GM18511 (cell line): ENCODE results near the gene TSPEAR.
"Not testable (repeated sequence)": the region's sequence is repeated elsewhere in the genome, so short reads cannot be mapped to it uniquely, and the experiment has no call there.

ENCODE experiments used
- ATAC-seq: cut with Tn5 transposase; IDR thresholded peaks from one replicate; pipeline ENCODE4 v1.9.1; 2021; ENCODE audit warnings: mild to moderate bottlenecking, moderate library complexity; ENCODE audit not compliant: unreplicated experiment

TSPEAR gene

DNA sequence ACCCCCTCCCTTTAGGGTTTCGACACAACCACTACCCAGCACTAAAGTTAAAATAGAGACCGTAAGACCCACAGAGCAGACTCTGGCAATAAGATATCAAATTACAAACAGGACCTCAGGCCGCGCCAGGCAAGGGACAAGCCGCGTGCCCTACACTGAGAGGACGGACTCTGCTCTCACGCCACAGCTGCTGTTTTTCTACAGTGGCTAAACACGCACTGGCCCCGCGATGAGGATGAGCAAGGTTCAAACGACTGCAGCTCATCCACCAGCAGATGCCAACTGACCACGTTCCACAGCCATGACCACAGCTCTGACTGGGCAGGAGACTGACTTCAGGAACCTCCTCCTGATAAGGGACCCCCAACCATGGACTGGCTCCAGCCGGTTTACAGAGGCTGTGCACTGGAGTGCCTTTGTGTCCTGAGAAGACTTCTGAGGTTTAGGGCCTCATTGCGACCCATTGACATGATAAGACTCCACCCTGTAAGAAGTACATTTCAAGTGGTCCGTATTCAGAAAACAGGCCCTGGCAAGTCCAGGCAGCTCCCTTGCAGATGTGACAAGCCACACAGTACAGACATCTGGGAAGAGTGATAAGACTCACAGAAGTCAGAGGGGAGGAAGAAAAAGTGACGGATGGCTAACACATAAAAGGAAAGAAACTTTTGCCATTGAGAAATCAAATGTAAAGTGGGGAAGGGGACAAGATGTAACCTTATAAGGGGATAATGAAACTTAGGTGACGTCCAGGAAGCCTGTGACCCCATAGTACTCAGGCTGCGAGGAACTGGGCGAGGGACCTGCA, 117.6 kb downstream of the TSPEAR start:
- ATAC-seq: no peak

GRCh38 chr21:44592446-44593311, 118.7 kb downstream of the TSPEAR start, which contains the start of gene KRTAP10-6:
Gene KRTAP10-6, minus strand, starts transcription at chr21:44592505. Its CDS starts 21 bp downstream, at chr21:44592484.
- no peak for ATAC-seq

DNA sequence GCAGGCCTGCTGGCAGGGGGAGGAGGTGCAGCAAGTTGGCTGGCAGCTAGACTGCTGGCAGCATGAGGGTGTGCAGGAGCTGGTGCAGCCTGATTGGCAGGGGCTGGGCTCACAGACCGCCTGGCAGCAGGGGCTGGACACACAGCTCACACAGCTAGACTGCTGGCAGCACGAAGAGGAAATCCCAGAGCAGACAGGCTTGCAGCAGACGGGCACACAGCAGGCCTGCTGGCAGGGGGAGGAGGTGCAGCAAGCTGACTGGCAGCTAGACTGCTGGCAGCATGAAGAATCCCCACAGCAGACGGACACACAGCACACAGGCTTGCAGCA, 119.6 kb downstream of the TSPEAR start:
- ATAC-seq: not testable (repeated sequence)

DNA sequence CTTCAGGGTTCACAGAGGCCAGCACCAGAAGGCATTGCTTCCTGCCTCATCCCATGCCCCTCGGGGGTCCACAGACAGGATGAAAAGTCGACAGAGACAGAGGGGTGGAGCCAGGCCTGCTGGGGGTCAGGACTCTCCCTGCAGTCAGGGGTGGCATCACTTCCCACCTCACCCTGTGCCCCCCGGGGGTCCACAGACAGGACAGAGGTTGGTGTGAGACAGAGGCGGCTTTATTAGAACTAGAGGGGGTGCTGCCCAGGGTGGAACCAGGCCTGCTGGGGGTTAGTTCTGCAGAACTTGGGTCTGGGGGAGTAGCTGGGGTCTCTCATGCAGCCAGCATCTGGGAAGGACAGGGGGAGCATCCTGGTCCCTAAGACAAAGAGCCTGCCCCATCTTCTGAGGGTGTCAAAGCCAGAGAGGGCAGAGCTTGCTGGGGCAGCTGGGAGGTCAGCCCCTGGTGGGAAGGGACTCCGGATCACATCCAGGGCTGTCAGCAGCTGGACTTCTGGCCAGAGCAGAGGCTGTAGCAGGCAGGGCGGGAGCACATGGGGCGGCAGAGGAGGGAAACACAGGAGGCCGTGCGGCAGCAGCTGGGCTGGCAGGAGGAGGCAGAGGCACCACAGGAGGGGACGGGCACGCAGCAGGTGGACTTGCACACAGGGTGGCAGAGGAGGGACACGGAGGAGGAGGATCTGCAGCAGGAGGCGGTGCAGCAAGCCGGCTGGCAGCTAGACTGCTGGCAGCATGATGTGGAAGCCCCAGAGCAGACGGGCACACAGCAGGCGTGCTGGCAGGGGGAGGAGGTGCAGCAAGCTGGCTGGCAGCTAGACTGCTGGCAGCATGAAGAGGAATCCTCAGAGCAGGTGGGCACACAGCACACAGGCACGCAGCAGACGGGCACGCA, 120.2 kb downstream of the TSPEAR start:
- ATAC-seq: not testable (repeated sequence)

DNA sequence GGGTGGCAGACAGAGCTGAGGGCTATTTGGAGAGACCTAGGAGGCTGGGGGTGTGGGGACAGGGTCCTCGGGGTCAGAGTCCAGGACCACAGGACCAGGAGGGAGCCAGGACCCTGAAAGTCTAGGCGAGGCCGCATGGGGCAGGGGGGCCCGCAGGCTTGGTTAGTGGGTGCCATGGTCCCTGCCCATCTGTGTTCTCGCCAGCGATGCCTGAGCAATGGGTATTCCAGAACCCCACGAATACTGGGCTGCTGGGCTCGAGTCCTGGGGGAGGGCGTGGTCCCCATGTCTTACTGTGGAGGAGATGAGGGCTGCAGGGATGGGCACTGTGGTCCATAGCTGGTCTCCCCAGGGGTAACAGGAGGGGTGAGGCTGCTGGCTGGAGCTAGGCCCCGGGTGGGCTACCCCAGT, 121.1 kb downstream of the TSPEAR start:
- ATAC-seq: no peak

DNA sequence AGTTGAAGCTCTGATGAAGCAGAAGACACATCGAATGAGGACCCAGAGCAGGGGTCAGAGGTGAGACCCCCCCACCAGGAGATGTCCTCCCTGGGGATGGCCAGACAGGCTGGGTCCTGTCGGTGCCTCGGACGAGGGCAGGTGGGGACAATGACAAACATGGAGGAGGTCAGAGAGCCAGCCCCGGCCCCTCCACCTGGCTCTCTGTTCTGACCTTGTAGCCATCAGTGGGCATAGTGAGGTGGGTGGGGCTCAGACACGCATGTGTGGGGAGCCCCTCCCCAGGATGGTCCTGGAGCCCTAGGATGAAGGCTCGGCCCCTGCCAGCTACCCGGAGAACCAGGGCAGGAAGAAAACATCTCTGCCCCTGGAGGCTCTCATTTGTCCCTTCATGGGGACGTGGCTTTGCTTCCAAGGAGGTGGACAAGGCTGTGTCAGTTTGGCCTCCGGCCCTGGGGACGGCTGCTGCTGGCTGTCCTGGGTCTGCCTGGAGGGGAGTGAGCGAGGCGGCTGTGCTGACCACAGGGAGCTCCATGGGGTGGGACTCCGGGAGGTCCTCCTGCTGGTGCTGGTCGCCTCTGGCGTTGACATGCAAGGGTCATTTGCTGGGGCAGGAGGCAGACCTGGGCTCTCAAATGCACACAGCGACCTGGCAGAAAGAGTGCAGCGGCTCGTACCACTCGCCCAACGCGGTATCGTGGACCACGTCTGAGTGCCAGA, 121.6 kb downstream of the TSPEAR start:
- ATAC-seq: no peak

DNA sequence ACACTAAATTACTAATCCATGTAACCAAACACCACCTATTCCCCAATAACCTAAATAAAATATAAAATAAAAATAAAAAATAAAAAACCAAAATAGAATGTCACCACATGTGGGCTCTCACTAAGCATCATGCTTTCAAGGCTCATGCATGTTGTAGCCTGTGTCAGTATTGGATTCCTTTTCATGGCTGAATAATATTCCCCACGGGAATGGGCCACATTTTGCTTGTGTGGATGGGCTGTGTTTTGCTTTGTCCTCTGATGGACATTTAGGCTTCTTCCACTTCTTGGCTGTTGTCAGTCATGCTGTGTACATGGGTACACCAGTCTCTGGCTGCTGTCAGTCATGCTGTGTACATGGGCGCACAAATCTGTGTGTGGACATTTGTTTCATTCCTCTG, 122.3 kb downstream of the TSPEAR start:
- no peak for ATAC-seq

DNA sequence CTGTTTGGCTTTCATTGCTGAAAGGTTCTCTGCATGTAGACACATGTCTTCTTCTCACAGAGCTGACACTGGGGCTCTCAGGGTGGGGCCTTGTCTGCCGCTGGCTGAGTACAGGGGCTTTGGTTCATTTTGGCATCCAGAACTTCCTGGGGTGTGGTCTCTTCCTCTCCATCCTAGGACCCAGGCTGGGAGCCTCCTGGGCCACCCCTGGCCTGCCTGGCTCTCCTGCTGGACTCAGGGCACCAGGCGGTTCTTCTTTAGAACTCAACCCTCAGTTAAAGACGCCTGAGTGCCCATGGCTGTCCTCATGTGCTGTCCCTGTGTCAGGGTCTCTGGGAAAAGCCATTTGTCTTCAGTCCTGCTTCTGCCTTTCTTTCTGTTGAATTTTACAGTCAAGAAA, 125.5 kb downstream of the TSPEAR start:
- no peak for ATAC-seq

- ATAC-seq: no peak
Measured at GRCh38 chr21:44583800-44584147, 127.6 kb downstream of the TSPEAR start.

DNA sequence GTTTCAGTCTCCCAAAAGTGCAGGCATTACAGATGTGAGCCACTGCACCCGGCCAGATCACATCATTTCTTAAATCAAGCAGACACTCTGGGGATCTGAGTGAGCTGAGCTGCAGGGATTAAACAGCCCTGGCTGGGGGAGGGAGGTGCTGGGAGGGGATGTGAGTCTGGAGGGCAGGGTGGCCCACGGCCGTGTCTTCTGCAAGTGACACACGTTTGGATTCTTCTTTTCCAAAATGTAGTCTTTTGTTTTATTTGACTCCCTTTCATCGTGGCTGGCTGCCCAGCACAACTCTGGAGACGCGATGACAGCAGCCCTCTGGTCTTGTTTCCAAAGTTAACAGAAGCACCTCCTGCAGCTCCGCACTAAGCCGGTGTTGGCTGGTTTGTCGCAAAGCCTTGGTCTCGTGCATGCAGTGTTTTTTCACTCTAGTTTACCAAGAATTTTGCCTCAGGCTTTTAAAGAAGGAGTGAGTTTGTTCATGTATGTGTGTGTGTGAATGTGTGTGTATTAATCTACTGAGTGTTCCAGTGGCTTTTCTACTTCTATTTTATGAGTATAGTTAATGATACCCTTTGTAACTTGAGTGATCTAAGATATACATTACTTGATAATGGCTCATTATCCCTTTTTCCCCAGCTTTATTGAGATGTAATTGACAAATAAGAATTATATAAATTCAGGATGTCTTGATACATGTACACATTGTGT, 128.1 kb downstream of the TSPEAR start:
- ATAC-seq: no peak

DNA sequence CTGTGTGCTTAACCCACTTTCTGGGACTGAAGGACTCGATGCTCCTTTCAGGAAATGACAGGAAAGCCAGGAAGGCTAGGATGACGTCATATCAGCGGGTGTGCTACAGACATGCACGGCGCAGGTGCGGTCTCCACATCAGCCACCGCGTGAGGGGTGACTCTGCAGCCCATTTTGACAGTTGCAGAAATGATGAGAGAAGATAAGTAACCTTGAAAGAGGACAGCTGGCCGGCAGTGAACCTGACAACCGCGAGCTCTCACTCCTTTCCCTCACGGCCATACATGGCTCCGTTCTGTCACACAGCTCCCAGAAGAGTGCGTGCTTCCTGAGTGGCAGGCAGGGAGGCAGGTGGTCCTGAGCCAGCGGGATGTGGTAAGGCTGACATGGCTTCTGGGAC, 129.3 kb downstream of the TSPEAR start:
- no peak for ATAC-seq

DNA sequence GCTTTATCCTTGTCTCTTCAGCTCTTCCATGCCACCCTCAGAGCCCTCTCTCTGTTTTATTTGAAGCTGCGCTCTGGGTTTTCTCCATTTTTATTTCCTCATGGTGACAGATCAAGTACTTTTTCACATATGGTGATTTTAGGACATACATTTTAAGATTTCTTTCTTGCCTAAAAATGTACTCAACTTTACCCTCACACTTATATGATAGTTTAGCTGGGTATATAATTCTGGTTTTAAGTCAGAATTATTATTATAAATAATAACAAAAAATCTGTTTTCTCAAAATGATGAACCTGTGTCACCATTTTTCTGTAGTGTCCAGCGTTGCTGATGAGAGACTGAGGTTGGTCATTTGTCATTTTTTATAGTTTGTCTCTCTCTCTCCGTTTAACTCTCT, 130.2 kb downstream of the TSPEAR start:
- no peak for ATAC-seq

- ATAC-seq: not testable (repeated sequence)
Measured at GRCh38 chr21:44580231-44580821, 131.0 kb downstream of the TSPEAR start, which contains the start of gene KRTAP10-5. Gene KRTAP10-5, minus strand, starts transcription at chr21:44580604. Its CDS starts 26 bp downstream, at chr21:44580578.

GRCh38 chr21:44579833-44580144, 131.6 kb downstream of the TSPEAR start:
- ATAC-seq: no peak

- ATAC-seq: no peak
Measured at GRCh38 chr21:44579056-44579832, 132.1 kb downstream of the TSPEAR start.

- ATAC-seq: no peak
Measured at GRCh38 chr21:44578371-44579055, 132.9 kb downstream of the TSPEAR start.

DNA sequence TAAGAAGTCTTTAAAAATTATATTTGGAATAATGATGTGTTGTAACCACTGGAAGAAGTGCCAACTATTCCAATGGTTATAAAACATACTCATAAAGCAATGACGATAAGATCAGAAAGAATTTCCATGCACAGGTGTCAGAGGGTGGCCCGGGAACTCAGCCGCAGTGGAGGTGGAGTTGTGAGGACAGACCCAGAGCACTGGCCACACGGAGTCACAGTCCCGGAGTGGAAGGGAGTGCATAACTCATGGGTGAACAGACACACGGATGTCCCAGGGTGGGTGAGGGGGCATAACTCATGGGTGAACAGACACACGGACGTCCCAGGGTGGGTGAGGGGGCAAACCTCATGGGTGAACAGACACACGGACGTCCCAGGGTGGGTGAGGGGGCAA, 135.3 kb downstream of the TSPEAR start:
- ATAC-seq: no peak
